Measurements from ENCODE around the gene SLC22A3. TPM values are rescaled to one million over a fixed set of nuclear protein-coding genes. Genes with fewer than 3 reads are reported as not detected.

Gene SLC22A3
- total and polyA plus RNA-seq, 2 donors (not counting 1 experiment from before 2014, with no cell fraction given) = not detected

DNA sequence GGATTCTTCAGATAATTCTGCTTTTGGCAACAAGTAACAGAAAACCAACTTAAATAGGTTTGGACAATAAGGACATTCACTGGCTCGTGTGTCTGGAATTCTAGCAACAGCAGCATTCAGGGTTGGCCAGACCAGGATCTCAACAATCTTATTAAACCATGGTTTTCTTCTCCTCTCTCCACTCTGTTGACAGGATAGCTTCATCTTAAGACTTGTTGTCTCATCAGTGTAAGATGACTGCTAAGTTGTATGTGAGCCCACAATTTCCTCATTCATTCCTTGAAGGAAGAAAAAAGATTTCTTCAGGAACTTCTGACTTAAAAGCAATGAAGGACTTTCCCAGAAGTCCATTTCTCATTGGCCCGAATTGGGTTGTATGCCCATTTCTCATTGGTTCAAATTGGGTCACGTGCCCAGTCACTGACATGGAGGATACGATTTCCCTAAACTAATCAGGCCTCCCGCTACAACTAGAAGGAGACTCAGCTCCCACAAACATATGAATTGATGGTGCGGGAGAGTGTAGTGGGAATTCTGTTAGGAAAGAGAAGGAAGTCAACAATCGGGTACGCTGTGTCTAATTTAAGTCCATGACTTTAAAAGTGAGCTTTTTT is 83.7 kb downstream of the SLC22A3 start:
- H4K20me1 ChIP-seq (ENCODE audit: control insufficient read depth, insufficient read depth, low read length, poor library complexity, severe bottlenecking) = no peaks in the 10 kb centered on the region
- no peaks in the 10 kb centered on the region for H3K79me2 ChIP-seq (ENCODE audit: control insufficient read depth, insufficient read depth, low read length)
- ATAC-seq (ENCODE audit: low read depth) (no peak), DNase-seq (no peak)
- CTCF ChIA-PET = no interaction called here
- Mint-ChIP-seq H3K4me1 (no peaks in the 10 kb centered on the region), H3K27ac (no peak overlapping the region), H3K4me3 (no peak overlapping the region), H3K27me3 (peaks cover 47% of the 10 kb centered on the region), H3K9me3 (ENCODE audit: insufficient read depth) (no peaks in the 10 kb centered on the region)
- H3K9me3 ChIP-seq (ENCODE audit: control extremely low read depth in 1 of 3, control insufficient read depth in 2 of 3, insufficient read depth in 1 of 3, low read length in 2 of 3) = no peaks in the 10 kb centered on the region
- H3K4me1 ChIP-seq (ENCODE audit: control insufficient read depth in 2 of 2, insufficient read depth in 2 of 2, low read length in 2 of 2) = no peaks in the 10 kb centered on the region
- TF ChIP-seq, protein P1, sequence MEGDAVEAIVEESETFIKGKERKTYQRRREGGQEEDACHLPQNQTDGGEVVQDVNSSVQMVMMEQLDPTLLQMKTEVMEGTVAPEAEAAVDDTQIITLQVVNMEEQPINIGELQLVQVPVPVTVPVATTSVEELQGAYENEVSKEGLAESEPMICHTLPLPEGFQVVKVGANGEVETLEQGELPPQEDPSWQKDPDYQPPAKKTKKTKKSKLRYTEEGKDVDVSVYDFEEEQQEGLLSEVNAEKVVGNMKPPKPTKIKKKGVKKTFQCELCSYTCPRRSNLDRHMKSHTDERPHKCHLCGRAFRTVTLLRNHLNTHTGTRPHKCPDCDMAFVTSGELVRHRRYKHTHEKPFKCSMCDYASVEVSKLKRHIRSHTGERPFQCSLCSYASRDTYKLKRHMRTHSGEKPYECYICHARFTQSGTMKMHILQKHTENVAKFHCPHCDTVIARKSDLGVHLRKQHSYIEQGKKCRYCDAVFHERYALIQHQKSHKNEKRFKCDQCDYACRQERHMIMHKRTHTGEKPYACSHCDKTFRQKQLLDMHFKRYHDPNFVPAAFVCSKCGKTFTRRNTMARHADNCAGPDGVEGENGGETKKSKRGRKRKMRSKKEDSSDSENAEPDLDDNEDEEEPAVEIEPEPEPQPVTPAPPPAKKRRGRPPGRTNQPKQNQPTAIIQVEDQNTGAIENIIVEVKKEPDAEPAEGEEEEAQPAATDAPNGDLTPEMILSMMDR (IDR thresholded peaks at IDR 0.05) = no peak
- TF ChIP-seq EZH2 (IDR thresholded peaks at IDR 0.05; ENCODE audit: borderline replicate concordance, insufficient read depth, low read depth, low read length, poor library complexity, severe bottlenecking) = no peak
- WGBS (ENCODE audit: insufficient coverage) = 90% methylated on average over 4 of the region's 8 CpGs
- POLR2A ChIA-PET = no interaction called here
- H3K27me3 ChIP-seq (replicated peaks in 1 of 4; ENCODE audit: control extremely low read depth in 1 of 4, control insufficient read depth in 3 of 4, insufficient read depth in 4 of 4, low read length in 3 of 4) = peaks cover 0 to 14% (median 9%) of the 10 kb centered on the region in 4 experiments
- no peak overlapping the region for H2AFZ ChIP-seq (ENCODE audit: insufficient read depth, low read depth, low read length, poor library complexity, severe bottlenecking)
- no peak overlapping the region for H3K9ac ChIP-seq (ENCODE audit: low read length)
- H3K4me3 ChIP-seq (ENCODE audit: control extremely low read depth in 1 of 5, extremely low read depth in 1 of 5, insufficient read depth in 1 of 5, low read depth in 2 of 5, low read length in 4 of 5) = no peak overlapping the region
- intact Hi-C loops (cut with micrococcal nuclease) = no loop called here
- no peaks in the 10 kb centered on the region for H3K36me3 ChIP-seq (replicated peaks in 1 of 2; ENCODE audit: control extremely low read depth in 1 of 2, control insufficient read depth in 1 of 2, extremely low read depth in 1 of 2, insufficient read depth in 2 of 2, low read length in 1 of 2)
- no peak overlapping the region for H3K4me2 ChIP-seq (replicated peaks; ENCODE audit: low read depth, low read length, poor library complexity, severe bottlenecking)
- no peak overlapping the region for H3K27ac ChIP-seq (ENCODE audit: low read length in 2 of 2)

DNA sequence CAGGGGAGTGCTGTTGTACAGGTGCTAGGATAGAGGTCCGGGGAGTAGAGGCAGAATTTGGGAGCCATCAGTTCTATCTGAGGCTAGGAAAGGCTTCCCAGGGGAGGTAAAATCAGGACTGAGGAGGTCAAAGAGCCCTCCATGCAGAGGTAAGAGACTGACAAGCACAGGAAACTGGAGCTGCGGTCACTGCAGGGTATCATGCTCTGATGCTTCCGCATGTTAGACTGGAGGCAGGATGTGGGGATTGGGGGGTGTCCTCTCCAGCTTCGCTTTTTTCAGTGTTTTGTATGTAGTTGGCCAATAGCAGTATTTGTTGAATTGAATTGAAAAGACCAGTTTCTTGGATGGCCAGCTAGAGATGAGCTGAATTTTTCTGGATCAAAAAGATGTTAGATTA is 87.8 kb downstream of the SLC22A3 start:
- TF ChIP-seq, protein P1 (IDR thresholded peaks at IDR 0.05) = no peak
- no peak for TF ChIP-seq EZH2 (IDR thresholded peaks at IDR 0.05; ENCODE audit: borderline replicate concordance, insufficient read depth, low read depth, low read length, poor library complexity, severe bottlenecking)
- Histone ChIP-seq H3K27me3 (replicated peaks in 1 of 4; ENCODE audit: control extremely low read depth in 1 of 4, control insufficient read depth in 3 of 4, insufficient read depth in 4 of 4, low read length in 3 of 4) (peaks cover 0 to 4% (median 2%) of the 10 kb centered on the region in 4 experiments), H3K9ac (ENCODE audit: low read length) (no peak overlapping the region), H3K9me3 (ENCODE audit: control extremely low read depth in 1 of 3, control insufficient read depth in 2 of 3, insufficient read depth in 1 of 3, low read length in 2 of 3) (no peaks in the 10 kb centered on the region), H4K20me1 (ENCODE audit: control insufficient read depth, insufficient read depth, low read length, poor library complexity, severe bottlenecking) (no peaks in the 10 kb centered on the region), H3K36me3 (replicated peaks in 1 of 2; ENCODE audit: control extremely low read depth in 1 of 2, control insufficient read depth in 1 of 2, extremely low read depth in 1 of 2, insufficient read depth in 2 of 2, low read length in 1 of 2) (no peaks in the 10 kb centered on the region), H2AFZ (ENCODE audit: insufficient read depth, low read depth, low read length, poor library complexity, severe bottlenecking) (no peak overlapping the region), H3K4me1 (ENCODE audit: control insufficient read depth in 2 of 2, insufficient read depth in 2 of 2, low read length in 2 of 2) (no peaks in the 10 kb centered on the region), H3K79me2 (ENCODE audit: control insufficient read depth, insufficient read depth, low read length) (no peaks in the 10 kb centered on the region), H3K27ac (ENCODE audit: low read length in 2 of 2) (no peak overlapping the region), H3K4me2 (replicated peaks; ENCODE audit: low read depth, low read length, poor library complexity, severe bottlenecking) (no peak overlapping the region), H3K4me3 (ENCODE audit: control extremely low read depth in 1 of 5, extremely low read depth in 1 of 5, insufficient read depth in 1 of 5, low read depth in 2 of 5, low read length in 4 of 5) (no peak overlapping the region)
- WGBS (ENCODE audit: insufficient coverage) = 70% methylated on average over 4 of the region's 4 CpGs
- H3K27me3 Mint-ChIP-seq = peaks cover 45% of the 10 kb centered on the region
- H3K4me1 Mint-ChIP-seq = no peaks in the 10 kb centered on the region
- intact Hi-C loops (cut with micrococcal nuclease) = no loop called here
- ChIA-PET POLR2A (no interaction called here), CTCF (no interaction called here)
- ATAC-seq (ENCODE audit: low read depth) (no peak), DNase-seq (no peak)
- H3K9me3 Mint-ChIP-seq (ENCODE audit: insufficient read depth) = no peaks in the 10 kb centered on the region
- H3K27ac Mint-ChIP-seq = no peak overlapping the region
- no peak overlapping the region for H3K4me3 Mint-ChIP-seq
